GM12891 (cell line): ENCODE results near the gene SEPTIN5.

Experiments used
- PAX5 ChIP-seq: IDR thresholded peaks from 2 replicates; pipeline ENCODE4 v1.6.1; 2011; ENCODE audit warnings: low read length, moderate library complexity, mild to moderate bottlenecking; ENCODE audit not compliant: insufficient read depth, severe bottlenecking
- POLR2A ChIP-seq: IDR thresholded peaks from 2 replicates; pipeline ENCODE4 v1.6.1; 2011; ENCODE audit warnings: low read depth, low read length, control low read depth
- POLR2AphosphoS5 ChIP-seq: IDR thresholded peaks from 2 replicates; pipeline ENCODE4 v1.6.1; 2011; ENCODE audit warnings: low read depth, low read length, control low read depth
- POU2F2 ChIP-seq: IDR thresholded peaks from 2 replicates; pipeline ENCODE4 v1.6.1; 2011; ENCODE audit warnings: low read depth, mild to moderate bottlenecking, control low read depth, low read length, moderate library complexity
- SPI1 ChIP-seq: IDR thresholded peaks from 2 replicates; pipeline ENCODE4 v1.6.1; 2011; ENCODE audit warnings: low read depth, low read length, control low read depth
- TAF1 ChIP-seq: IDR thresholded peaks from 2 replicates; pipeline ENCODE4 v1.6.1; 2011; ENCODE audit warnings: low read depth, low read length, control low read depth

DNA sequence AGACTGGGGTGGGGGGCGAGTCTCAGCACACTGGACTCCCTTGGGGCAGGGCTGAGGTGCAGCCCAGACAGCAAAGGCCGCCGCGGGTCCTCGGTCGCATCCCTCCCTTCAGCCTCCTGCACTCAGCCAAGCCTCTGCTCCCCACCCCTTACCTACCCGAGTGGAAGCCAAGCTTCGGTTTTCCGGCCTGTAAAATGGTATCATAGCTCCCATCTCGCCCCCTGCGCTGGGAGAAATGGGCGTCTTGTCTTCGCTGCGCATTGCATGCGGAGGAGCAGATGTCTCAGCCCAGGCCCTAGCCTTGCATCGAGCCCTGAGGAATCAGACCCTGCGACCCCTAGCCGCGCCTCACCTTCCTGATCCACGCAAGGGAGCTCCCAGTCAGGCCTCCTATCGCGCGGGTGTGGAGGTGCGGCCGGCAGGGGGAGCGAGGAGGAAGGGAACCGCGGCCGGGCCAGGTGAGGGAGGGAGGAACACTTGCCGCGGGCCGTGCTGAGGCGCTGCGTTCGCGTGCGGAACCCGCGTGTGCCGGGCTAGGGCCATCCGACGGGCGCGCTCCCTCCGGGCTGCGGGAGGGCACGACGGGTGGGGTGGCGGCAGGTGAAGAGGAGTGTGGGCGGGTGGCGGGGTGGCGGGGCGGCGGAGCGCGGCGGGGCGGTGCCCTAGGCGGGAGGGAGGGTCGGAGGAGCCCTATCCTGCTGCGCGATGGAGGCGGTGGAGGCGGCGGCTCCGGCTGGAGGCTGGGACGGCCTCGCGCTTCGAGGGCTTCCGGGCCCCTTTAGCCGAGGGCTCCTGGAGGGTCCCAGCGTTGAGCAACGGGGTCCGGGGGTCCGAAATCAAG lies 42.2 kb downstream of the SEPTIN5 start:
- TF ChIP-seq POLR2AphosphoS5 (no peak), POU2F2 (no peak), SPI1 (no peak), POLR2A (no peak), TAF1 (no peak), PAX5 (no peak)
